HS-27A (cell line): ENCODE results near the gene NDRG4.

Source experiments
- DNase-seq: peaks from one replicate; pipeline ENCODE4 v3.0.0-alpha.2; 2012; ENCODE audit warnings: low read depth, missing footprints

Gene NDRG4

DNA sequence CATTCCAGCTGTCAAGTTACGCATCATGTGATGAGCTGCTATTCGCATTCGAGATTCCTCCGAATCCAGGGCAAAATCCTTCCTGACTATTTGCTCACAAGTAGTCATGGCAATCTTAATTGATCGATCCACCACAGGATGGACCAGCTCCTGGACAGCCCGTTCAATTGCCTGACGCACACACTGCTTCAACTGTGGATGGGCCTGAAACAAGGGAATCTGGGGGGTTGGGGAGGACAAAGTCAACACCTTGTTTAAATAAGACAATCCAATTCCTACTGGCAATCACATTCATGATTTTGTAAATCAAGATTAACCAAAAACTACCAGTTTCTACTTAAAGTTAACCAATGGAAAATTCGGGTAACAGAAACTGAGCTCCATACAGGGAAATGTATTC, 43.7 kb downstream of the NDRG4 start:
- DNase-seq = no peak

DNA sequence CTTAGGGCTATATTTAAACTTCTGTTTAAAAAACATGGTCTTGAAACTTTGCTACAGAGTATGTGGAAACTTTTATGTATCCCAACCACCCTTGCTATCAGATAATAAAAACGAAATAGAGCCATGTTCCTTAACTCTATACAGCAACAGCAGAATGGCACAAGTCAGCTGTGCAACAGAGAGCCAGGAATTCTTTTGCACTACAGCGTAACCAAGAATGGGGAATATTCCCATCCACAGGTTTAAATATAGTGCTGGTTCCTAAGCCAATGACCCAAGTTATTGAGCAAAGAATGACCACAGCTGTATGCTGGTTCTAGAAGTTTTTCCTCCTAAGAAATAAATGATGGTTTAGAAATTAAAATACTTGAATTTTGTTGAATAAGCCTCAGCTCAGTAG, 48.4 kb downstream of the NDRG4 start:
- no peak for DNase-seq

DNA sequence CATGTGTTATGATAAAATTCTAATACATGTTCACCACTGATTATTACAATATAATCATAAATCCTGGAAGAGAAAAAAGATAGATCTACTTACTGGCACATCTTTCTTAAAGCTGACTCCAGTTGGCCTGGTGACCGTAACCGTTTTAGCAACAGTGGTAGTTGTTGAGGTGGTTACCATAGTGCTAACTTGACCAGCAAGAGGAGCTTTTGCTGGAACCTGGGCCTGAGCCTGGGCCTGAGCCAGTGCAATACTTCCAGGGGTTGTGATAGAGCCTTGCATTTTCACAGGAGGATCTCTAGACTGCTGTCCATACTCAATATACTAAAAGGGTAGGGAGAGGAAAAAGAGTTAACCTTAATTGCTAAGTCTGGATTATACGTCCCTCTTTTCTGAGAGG, 51.6 kb downstream of the NDRG4 start:
- DNase-seq = no peak

DNA sequence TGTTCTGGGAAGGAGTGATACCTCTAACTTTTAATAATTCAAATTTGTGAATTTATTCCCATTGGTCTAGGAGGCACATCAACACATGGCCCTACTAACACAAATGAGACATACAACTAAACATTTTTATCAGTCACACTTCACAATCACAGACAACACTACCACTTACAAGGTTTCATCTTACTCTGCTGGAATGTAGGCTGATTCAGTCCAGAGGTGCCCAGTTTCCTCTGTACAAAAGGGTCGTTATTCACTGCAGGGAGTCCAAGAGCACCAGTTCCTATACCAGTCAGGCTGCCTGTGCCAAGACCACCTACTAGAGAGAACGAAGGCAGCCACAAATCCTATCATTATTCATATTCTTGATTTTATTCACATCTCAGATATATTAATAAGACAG, 56.7 kb downstream of the NDRG4 start:
- no peak for DNase-seq
